NB4 (cell line): ENCODE measurements around the gene PHLDA2.

Experiments used
- POLR2A ChIP-seq: IDR thresholded peaks from 2 replicates; pipeline ENCODE4 v1.6.1; 2011; ENCODE audit warnings: mild to moderate bottlenecking; ENCODE audit not compliant: insufficient read length; ENCODE audit errors: extremely low read depth
- TF ChIP-seq, protein P1 (sequence below): IDR thresholded peaks from one replicate; pipeline ENCODE4 v1.5.1; 2012; ENCODE audit warnings: low read depth, low read length

DNA sequence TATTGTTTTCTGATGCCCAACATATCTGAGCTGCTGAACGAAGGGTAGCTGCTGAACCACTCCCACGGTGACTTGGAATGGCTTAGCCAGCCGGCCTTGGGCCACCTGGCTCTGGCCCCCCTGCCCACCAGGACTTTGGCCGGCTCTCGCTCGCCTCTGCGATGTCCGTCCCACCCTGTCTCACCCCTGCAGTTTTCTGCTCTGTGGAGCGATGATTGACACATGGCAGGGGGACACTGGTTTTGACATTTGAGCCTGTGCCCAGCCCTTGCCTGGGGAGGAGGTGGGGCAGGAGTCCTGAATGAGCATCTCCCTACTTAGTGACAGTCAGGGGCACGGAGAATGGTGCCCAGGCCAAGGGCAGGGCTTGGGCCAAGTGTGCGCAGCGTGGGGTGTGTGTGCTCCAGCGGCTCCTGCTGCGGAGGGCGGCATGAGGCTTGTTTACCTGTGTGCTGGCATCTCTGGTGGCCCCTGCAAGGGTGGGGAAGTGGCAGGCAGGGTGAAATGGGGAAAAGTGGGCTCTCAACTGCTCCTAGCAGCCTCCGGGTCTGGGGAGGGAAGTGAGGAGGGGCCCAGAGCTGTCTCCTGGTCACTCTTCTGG is 27.9 kb downstream of the PHLDA2 start:
- TF ChIP-seq, protein P1, sequence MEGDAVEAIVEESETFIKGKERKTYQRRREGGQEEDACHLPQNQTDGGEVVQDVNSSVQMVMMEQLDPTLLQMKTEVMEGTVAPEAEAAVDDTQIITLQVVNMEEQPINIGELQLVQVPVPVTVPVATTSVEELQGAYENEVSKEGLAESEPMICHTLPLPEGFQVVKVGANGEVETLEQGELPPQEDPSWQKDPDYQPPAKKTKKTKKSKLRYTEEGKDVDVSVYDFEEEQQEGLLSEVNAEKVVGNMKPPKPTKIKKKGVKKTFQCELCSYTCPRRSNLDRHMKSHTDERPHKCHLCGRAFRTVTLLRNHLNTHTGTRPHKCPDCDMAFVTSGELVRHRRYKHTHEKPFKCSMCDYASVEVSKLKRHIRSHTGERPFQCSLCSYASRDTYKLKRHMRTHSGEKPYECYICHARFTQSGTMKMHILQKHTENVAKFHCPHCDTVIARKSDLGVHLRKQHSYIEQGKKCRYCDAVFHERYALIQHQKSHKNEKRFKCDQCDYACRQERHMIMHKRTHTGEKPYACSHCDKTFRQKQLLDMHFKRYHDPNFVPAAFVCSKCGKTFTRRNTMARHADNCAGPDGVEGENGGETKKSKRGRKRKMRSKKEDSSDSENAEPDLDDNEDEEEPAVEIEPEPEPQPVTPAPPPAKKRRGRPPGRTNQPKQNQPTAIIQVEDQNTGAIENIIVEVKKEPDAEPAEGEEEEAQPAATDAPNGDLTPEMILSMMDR = no peak
- TF ChIP-seq POLR2A = no peak
